ENCODE results near the gene CNOT1.

GRCh38 chr16:58635502-58635901, 5.9 kb upstream of the CNOT1 start:
- TF ChIP-seq POLR2AphosphoS5 (IDR thresholded peaks at IDR 0.05; ENCODE audit: low read depth, low read length) (no peak), CTCF (IDR thresholded peaks at IDR 0.05 in 2 of 3, conservative IDR thresholded peaks at IDR 0.05 in 1 of 3; ENCODE audit: borderline replicate concordance in 1 of 3, insufficient read depth in 1 of 3, low read depth in 2 of 3, low read length in 2 of 3) (no peak), POLR2A (IDR thresholded peaks at IDR 0.05; ENCODE audit: borderline replicate concordance, extremely low read depth, insufficient read depth, insufficient read length) (no peak), FOSL1 (IDR thresholded peaks at IDR 0.05; ENCODE audit: low read depth) (no peak), SP1 (IDR thresholded peaks at IDR 0.05; ENCODE audit: low read depth) (no peak), EZH2 (IDR thresholded peaks at IDR 0.05) (no peak), EZH2phosphoT487 (IDR thresholded peaks at IDR 0.05; ENCODE audit: borderline replicate concordance) (no peak), SIN3A (IDR thresholded peaks at IDR 0.05; ENCODE audit: low read depth) (no peak), SRF (IDR thresholded peaks at IDR 0.05; ENCODE audit: low read depth) (no peak), CBX3 (IDR thresholded peaks at IDR 0.05; ENCODE audit: low read depth) (no peak), EGR1 (IDR thresholded peaks at IDR 0.05; ENCODE audit: low read depth) (no peak), ELF1 (IDR thresholded peaks at IDR 0.05; ENCODE audit: borderline replicate concordance, low read depth) (no peak), YY1 (IDR thresholded peaks at IDR 0.05; ENCODE audit: extremely low read depth, insufficient replicate concordance, low read depth, low read length) (no peak)
- TF ChIP-seq, protein P1, sequence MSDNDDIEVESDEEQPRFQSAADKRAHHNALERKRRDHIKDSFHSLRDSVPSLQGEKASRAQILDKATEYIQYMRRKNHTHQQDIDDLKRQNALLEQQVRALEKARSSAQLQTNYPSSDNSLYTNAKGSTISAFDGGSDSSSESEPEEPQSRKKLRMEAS (IDR thresholded peaks at IDR 0.05) = no peak

All from HCT116 (cell line).